ENCODE results near the gene RAP1A. TPM values are rescaled to one million over a fixed set of nuclear protein-coding genes. Genes with fewer than 3 reads are reported as not detected.

The RAP1A gene
- total and polyA plus RNA-seq, 3 donors from 2014 or later, result 20.8 to 42.8 (median 27.6) TPM

- intact Hi-C loops (cut with DNase I; ENCODE audit: low total_unique reads), result no loop called here
- 73 to 75% methylated on average over 8 of the region's 8 CpGs for WGBS, 2 donors
- no peak for DNase-seq
- H3K27me3 ChIP-seq, result no peaks in the 10 kb centered on the region
- no peak overlapping the region for H3K4me3 ChIP-seq
- TF ChIP-seq, protein P1, sequence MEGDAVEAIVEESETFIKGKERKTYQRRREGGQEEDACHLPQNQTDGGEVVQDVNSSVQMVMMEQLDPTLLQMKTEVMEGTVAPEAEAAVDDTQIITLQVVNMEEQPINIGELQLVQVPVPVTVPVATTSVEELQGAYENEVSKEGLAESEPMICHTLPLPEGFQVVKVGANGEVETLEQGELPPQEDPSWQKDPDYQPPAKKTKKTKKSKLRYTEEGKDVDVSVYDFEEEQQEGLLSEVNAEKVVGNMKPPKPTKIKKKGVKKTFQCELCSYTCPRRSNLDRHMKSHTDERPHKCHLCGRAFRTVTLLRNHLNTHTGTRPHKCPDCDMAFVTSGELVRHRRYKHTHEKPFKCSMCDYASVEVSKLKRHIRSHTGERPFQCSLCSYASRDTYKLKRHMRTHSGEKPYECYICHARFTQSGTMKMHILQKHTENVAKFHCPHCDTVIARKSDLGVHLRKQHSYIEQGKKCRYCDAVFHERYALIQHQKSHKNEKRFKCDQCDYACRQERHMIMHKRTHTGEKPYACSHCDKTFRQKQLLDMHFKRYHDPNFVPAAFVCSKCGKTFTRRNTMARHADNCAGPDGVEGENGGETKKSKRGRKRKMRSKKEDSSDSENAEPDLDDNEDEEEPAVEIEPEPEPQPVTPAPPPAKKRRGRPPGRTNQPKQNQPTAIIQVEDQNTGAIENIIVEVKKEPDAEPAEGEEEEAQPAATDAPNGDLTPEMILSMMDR (IDR thresholded peaks at IDR 0.05), result no peak
- no peaks in the 10 kb centered on the region for H3K36me3 ChIP-seq (ENCODE audit: low read depth, missing control alignments)
- H3K4me1 ChIP-seq, result peaks cover 7% of the 10 kb centered on the region
- H3K27ac ChIP-seq, result no peak overlapping the region
- H3K9me3 ChIP-seq, result no peaks in the 10 kb centered on the region
Observed at GRCh38 chr1:111582644-111583618, 36.7 kb upstream of the RAP1A start.

DNA sequence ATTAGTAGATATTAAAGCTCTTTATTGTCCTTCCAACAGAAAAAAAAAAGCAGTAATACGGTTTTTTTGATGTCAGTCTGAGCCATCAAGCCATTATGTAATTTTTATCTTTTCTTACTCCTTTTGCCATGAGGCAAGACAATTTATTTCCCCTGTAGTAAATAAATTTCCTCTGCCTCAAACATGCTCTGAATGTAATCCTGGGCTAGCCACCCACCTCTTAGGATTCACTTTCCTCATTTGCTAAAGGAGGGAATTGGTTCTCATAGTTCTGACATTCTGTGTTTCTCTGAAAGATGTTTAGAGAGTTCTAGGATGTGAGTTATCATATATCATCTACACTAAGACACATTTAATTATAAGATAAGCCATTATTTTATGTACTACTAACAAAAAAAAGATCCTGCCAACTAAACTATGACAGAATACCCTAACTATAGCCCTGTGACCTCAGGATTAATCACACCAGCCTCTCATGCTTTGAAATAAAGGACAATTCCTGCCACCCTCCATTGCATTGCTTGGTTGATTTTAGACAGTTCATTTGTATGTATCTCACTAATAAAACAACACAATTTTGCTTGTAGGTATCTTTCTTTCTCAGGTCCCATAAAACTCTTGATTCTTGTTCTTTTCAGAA, 34.0 kb upstream of the RAP1A start:
- DNase-seq, result no peak

GRCh38 chr1:111586112-111586511, 33.5 kb upstream of the RAP1A start:
- Histone ChIP-seq H3K36me3 (ENCODE audit: low read depth, missing control alignments) (no peaks in the 10 kb centered on the region), H3K27ac (no peak overlapping the region), H3K4me3 (no peak overlapping the region), H3K27me3 (no peaks in the 10 kb centered on the region), H3K9me3 (no peaks in the 10 kb centered on the region), H3K4me1 (peaks cover 7% of the 10 kb centered on the region)
- DNase-seq, result no peak
- WGBS, 2 donors, result 93 to 97% methylated on average over 2 of the region's 2 CpGs
- intact Hi-C loops (cut with DNase I; ENCODE audit: low total_unique reads), result no loop called here
- TF ChIP-seq, protein P1 (IDR thresholded peaks at IDR 0.05), result no peak
- no peak for TF ChIP-seq POLR2A (IDR thresholded peaks at IDR 0.05)

More for the DNA sequence above, 34.0 kb upstream of the RAP1A start:
- no peaks in the 10 kb centered on the region for H3K27me3 ChIP-seq
- H3K36me3 ChIP-seq (ENCODE audit: low read depth, missing control alignments), result no peaks in the 10 kb centered on the region
- H3K9me3 ChIP-seq, result no peaks in the 10 kb centered on the region
- TF ChIP-seq POLR2A (IDR thresholded peaks at IDR 0.05), result no peak
- TF ChIP-seq, protein P1 (IDR thresholded peaks at IDR 0.05), result no peak
- WGBS, 2 donors, result 57 to 80% methylated on average over 1 of the region's 1 CpG
- intact Hi-C loops (cut with DNase I; ENCODE audit: low total_unique reads), result no loop called here
- H3K27ac ChIP-seq, result no peak overlapping the region
- no peak overlapping the region for H3K4me3 ChIP-seq
- peaks cover 7% of the 10 kb centered on the region for H3K4me1 ChIP-seq

- H3K27ac ChIP-seq, result no peak overlapping the region
- TF ChIP-seq, protein P1 (IDR thresholded peaks at IDR 0.05), result no peak
- TF ChIP-seq POLR2A (IDR thresholded peaks at IDR 0.05), result no peak
- H3K9me3 ChIP-seq, result no peaks in the 10 kb centered on the region
- 74 to 90% methylated on average over 4 of the region's 4 CpGs for WGBS, 2 donors
- H3K4me3 ChIP-seq, result no peak overlapping the region
- H3K36me3 ChIP-seq (ENCODE audit: low read depth, missing control alignments), result no peaks in the 10 kb centered on the region
- intact Hi-C loops (cut with DNase I; ENCODE audit: low total_unique reads), result no loop called here
- no peak for DNase-seq
- H3K27me3 ChIP-seq, result no peaks in the 10 kb centered on the region
- peaks cover 11% of the 10 kb centered on the region for H3K4me1 ChIP-seq
Observed at GRCh38 chr1:111587509-111588174, 31.9 kb upstream of the RAP1A start.

All from testis (tissue), 3 donors.